IMR-90 (cell line): Measurements from ENCODE around the gene MARCKSL1.

Source experiments
- BHLHE40 ChIP-seq: fragments of 150-350 bp; IDR thresholded peaks from 2 replicates; pipeline ENCODE4 v1.6.1; 2016; ENCODE audit warnings: mild to moderate bottlenecking, low read depth, low read length
- CEBPB ChIP-seq: IDR thresholded peaks from 2 replicates; pipeline ENCODE4 v1.6.1; 2012; ENCODE audit warnings: low read depth, low read length, improper control_type of control experiment
- POLR2A ChIP-seq: IDR thresholded peaks from 2 replicates; pipeline ENCODE4 v1.6.1; 2012; ENCODE audit warnings: mild to moderate bottlenecking, low read depth, low read length

DNA sequence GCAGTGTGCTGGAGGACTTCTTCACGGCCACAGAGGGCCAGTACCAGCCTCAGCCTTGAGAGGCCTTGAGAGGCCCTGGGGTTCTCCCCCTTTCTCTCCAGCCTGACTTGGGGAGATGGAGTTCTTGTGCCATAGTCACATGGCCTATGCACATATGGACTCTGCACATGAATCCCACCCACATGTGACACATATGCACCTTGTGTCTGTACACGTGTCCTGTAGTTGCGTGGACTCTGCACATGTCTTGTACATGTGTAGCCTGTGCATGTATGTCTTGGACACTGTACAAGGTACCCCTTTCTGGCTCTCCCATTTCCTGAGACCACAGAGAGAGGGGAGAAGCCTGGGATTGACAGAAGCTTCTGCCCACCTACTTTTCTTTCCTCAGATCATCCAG lies 50.4 kb downstream of the MARCKSL1 start:
- TF ChIP-seq BHLHE40 = no peak
- TF ChIP-seq POLR2A = no peak
- TF ChIP-seq CEBPB = no peak
